ENCODE measurements around the gene RADIL. TPM values are rescaled to one million over a fixed set of nuclear protein-coding genes. Genes with fewer than 3 reads are reported as not detected.

The RADIL gene
- total RNA-seq, 3 donors from 2014 or later (not counting 1 experiment from before 2014, with no cell fraction given) = not detected

DNA sequence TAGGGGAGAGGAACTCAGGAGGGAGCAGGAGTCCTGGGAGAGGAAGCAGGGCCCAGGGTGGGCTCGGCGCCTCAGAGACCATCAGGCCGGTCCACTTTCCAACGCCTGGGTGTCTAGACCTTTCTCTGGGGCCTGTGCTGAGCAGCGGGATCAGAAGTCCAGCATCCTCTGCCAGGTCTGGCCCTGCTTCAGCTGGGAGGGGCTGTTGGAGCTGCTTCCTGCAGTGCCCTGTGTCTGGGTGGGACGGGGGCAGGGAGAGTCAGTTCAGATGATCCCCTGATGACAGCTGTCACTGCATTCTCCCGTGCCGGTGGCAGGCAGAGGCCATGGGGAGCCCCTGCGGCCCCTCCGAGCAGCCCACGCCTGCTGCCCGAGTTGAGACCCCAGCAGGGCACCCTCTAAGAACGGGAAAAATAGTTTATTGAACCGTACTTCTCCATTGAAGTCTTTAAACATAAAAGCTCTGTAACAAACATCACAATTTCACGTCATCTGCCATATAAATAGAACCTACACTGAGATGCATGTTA lies 84.7 kb downstream of the RADIL start:
- Mint-ChIP-seq H3K36me3 (no peaks in the 10 kb centered on the region), H3K9me3 (no peaks in the 10 kb centered on the region), H3K27ac (no peak overlapping the region), H3K27me3 (ENCODE audit: low read depth in 2 of 2) (no peaks in the 10 kb centered on the region), H3K4me3 (no peak overlapping the region), H3K4me1 (peaks cover 6 to 10% of the 10 kb centered on the region in 2 donors)
- DNase-seq (no peak), ATAC-seq (no peak)
- Histone ChIP-seq H3K36me3 (ENCODE audit: control insufficient read depth, insufficient read depth, low read length) (no peaks in the 10 kb centered on the region), H3K4me1 (ENCODE audit: control insufficient read depth, insufficient read depth, low read length) (peaks cover 3% of the 10 kb centered on the region), H3K9me3 (ENCODE audit: control insufficient read depth, insufficient read depth, low read length) (no peaks in the 10 kb centered on the region), H3K27ac (ENCODE audit: low read length) (no peak overlapping the region), H3K27me3 (ENCODE audit: control insufficient read depth, insufficient read depth, low read length) (no peaks in the 10 kb centered on the region), H3K4me3 (ENCODE audit: low read length) (no peak overlapping the region)
- WGBS (ENCODE audit: insufficient coverage) = 89% methylated on average over 15 of the region's 15 CpGs
- TF ChIP-seq, protein P1, sequence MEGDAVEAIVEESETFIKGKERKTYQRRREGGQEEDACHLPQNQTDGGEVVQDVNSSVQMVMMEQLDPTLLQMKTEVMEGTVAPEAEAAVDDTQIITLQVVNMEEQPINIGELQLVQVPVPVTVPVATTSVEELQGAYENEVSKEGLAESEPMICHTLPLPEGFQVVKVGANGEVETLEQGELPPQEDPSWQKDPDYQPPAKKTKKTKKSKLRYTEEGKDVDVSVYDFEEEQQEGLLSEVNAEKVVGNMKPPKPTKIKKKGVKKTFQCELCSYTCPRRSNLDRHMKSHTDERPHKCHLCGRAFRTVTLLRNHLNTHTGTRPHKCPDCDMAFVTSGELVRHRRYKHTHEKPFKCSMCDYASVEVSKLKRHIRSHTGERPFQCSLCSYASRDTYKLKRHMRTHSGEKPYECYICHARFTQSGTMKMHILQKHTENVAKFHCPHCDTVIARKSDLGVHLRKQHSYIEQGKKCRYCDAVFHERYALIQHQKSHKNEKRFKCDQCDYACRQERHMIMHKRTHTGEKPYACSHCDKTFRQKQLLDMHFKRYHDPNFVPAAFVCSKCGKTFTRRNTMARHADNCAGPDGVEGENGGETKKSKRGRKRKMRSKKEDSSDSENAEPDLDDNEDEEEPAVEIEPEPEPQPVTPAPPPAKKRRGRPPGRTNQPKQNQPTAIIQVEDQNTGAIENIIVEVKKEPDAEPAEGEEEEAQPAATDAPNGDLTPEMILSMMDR (IDR thresholded peaks at IDR 0.05) = no peak
- intact Hi-C loops (cut with micrococcal nuclease) = loop anchor here (2.0 kb wide), 1 partner anchor 286 kb away; no protein-coding TSS in a partner anchor

DNA sequence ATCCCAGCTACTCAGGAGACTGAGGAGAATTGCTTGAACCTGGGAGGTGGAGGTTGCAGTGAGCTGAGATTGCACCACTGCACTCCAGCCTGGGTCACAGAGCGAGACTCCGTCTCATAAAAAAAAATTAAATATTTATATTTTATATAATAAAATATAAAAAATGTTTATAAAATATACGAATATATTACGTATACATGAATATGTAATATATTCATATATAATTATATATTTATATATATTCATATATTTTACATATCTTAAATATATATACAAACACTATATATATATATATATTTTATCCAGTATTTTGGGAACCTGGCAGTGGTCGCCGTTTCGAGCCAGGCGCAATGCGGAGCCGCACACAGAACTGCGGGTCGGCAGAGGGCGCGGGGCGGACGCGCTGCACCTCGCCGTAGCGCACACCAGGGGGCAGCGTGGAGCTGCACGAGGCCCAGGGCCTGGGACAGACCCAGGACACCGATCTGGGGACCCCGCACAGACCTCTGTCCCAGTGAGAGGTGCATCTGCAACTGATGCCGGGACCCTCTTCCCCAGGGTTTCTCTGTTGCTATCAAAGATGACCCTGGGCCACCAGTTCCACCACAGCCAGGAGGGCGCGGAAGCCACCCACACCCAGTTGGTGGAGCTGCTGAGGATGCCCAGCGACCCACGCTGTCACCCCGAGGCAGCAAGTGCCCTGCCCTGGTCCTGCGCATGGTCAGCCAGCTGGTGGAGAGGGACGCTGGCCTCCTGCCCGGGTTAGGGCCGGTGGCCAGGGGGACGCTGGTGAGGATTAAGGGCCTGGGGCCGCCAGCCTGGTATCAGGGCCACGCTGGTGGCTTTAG lies 85.4 kb downstream of the RADIL start:
- H3K4me3 Mint-ChIP-seq = no peak overlapping the region
- no peak overlapping the region for H3K4me3 ChIP-seq (ENCODE audit: low read length)
- TF ChIP-seq, protein P1 (IDR thresholded peaks at IDR 0.05) = peak; percentile 85
- no peak overlapping the region for H3K27ac Mint-ChIP-seq
- H3K4me1 ChIP-seq (ENCODE audit: control insufficient read depth, insufficient read depth, low read length) = peaks cover 5% of the 10 kb centered on the region
- H3K9me3 Mint-ChIP-seq = no peaks in the 10 kb centered on the region
- no peaks in the 10 kb centered on the region for H3K27me3 ChIP-seq (ENCODE audit: control insufficient read depth, insufficient read depth, low read length)
- H3K36me3 Mint-ChIP-seq = no peaks in the 10 kb centered on the region
- no peaks in the 10 kb centered on the region for H3K9me3 ChIP-seq (ENCODE audit: control insufficient read depth, insufficient read depth, low read length)
- no peaks in the 10 kb centered on the region for H3K36me3 ChIP-seq (ENCODE audit: control insufficient read depth, insufficient read depth, low read length)
- peaks cover 6 to 11% of the 10 kb centered on the region in 2 donors for H3K4me1 Mint-ChIP-seq
- peak; percentile 84 to 98 (median 93) for ATAC-seq
- peak; percentile 63 to 81 for DNase-seq
- 34% methylated on average over 33 of the region's 37 CpGs for WGBS (ENCODE audit: insufficient coverage)
- no peak overlapping the region for H3K27ac ChIP-seq (ENCODE audit: low read length)
- intact Hi-C loops (cut with micrococcal nuclease) = loop anchor here (2.0 kb wide), 1 partner anchor 287 kb away; no protein-coding TSS in a partner anchor
- H3K27me3 Mint-ChIP-seq (ENCODE audit: low read depth in 2 of 2) = no peaks in the 10 kb centered on the region

DNA sequence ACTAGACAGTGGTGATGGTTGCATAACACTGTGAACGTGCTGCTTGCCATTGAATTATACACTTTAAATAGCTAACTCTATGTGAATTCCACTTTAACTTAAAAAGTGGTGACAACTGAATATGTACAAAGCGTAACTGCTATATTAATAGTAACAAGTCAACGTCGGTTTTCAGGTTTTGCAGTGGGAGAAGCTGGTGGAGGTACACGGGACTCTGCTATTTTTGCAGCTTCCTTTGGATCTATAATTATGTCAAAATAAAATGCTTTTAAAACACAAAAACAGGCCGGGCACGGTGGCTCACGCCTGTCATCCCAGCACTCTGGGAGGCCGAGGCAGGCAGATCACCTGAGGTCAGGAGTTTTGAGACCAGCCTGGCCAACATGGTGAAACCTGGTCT lies 87.1 kb downstream of the RADIL start:
- no peak overlapping the region for H3K27ac Mint-ChIP-seq

More for the DNA sequence above, 87.1 kb downstream of the RADIL start:
- no peaks in the 10 kb centered on the region for H3K27me3 Mint-ChIP-seq (ENCODE audit: low read depth in 2 of 2)
- Histone ChIP-seq H3K4me3 (ENCODE audit: low read length) (no peak overlapping the region), H3K27ac (ENCODE audit: low read length) (no peak overlapping the region), H3K36me3 (ENCODE audit: control insufficient read depth, insufficient read depth, low read length) (peaks cover 2% of the 10 kb centered on the region), H3K27me3 (ENCODE audit: control insufficient read depth, insufficient read depth, low read length) (no peaks in the 10 kb centered on the region), H3K9me3 (ENCODE audit: control insufficient read depth, insufficient read depth, low read length) (no peaks in the 10 kb centered on the region), H3K4me1 (ENCODE audit: control insufficient read depth, insufficient read depth, low read length) (peaks cover 17% of the 10 kb centered on the region)
- H3K4me1 Mint-ChIP-seq = peaks cover 11% of the 10 kb centered on the region in 2 donors
- H3K9me3 Mint-ChIP-seq = no peaks in the 10 kb centered on the region
- ATAC-seq (no peak), DNase-seq (no peak)
- 88% methylated on average over 9 of the region's 9 CpGs for WGBS (ENCODE audit: insufficient coverage)
- no peak overlapping the region for H3K4me3 Mint-ChIP-seq
- intact Hi-C loops (cut with micrococcal nuclease) = no loop called here
- no peaks in the 10 kb centered on the region for H3K36me3 Mint-ChIP-seq
- TF ChIP-seq, protein P1 (IDR thresholded peaks at IDR 0.05) = no peak
